ENCODE measurements around the gene ZFYVE28. TPM values are rescaled to one million over a fixed set of nuclear protein-coding genes. Genes with fewer than 3 reads are reported as not detected.
A peak's percentile ranks its signal among the peaks of the same experiment; 100 is the strongest.

The ZFYVE28 gene
- total RNA-seq, 1 donor from 2014 or later, result 3.6 TPM

DNA sequence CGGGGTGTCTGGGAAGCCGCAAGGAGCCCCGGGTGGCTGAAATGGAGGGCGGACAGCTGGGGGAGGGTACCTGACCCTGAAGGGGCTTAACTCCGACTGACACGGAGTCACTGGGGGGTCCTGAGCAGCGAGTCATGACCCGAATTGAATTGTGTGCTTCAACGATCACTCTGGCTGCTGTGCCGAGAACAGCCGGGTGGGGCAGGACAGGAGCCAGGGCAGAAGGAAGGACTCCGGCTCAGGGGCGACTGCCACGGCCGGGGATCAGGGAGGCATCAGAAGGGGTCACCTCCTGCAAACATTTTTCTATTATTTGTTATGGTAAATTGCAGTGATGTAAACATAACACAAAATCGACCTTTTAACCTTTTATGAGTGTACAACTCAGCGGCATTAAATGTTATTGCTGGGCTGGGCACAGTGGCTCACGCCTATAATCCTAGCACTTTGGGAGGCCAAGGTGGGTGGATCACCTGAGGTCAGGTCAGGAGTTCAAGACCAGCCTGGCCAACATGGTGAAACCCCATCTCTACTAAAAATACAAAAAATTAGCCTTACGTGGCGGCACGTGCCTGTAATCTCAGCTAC is 21.6 kb downstream of the ZFYVE28 start:
- Mint-ChIP-seq H3K27me3 (peaks cover 22% of the 10 kb centered on the region), H3K36me3 (no peaks in the 10 kb centered on the region)

GRCh38 chr4:2395584-2395983 is 22.9 kb downstream of the ZFYVE28 start:
- Mint-ChIP-seq H3K4me1 (ENCODE audit: unreplicated experiment) (peaks cover 22% of the 10 kb centered on the region), H3K27ac (no peak overlapping the region), H3K4me3 (no peak overlapping the region), H3K9me3 (no peaks in the 10 kb centered on the region), H3K27me3 (peaks cover 29% of the 10 kb centered on the region), H3K36me3 (no peaks in the 10 kb centered on the region)
- DNase-seq (ENCODE audit: extremely low spot score, unreplicated experiment), result no peak
- no peak for TF ChIP-seq CTCF (conservative IDR thresholded peaks at IDR 0.05)

More for the DNA sequence above, 21.6 kb downstream of the ZFYVE28 start:
- Mint-ChIP-seq H3K9me3 (no peaks in the 10 kb centered on the region), H3K27ac (no peak overlapping the region), H3K4me3 (no peak overlapping the region), H3K4me1 (ENCODE audit: unreplicated experiment) (peaks cover 17% of the 10 kb centered on the region)
- no peak for DNase-seq (ENCODE audit: extremely low spot score, unreplicated experiment)
- peak; percentile 17 for TF ChIP-seq CTCF (conservative IDR thresholded peaks at IDR 0.05)

GRCh38 chr4:2395038-2395437 is 23.4 kb downstream of the ZFYVE28 start:
- H3K36me3 Mint-ChIP-seq, result no peaks in the 10 kb centered on the region
- H3K4me3 Mint-ChIP-seq, result no peak overlapping the region
- peaks cover 25% of the 10 kb centered on the region for H3K27me3 Mint-ChIP-seq
- no peak for DNase-seq (ENCODE audit: extremely low spot score, unreplicated experiment)
- no peak overlapping the region for H3K27ac Mint-ChIP-seq
- H3K4me1 Mint-ChIP-seq (ENCODE audit: unreplicated experiment), result peaks cover 23% of the 10 kb centered on the region
- no peaks in the 10 kb centered on the region for H3K9me3 Mint-ChIP-seq
- TF ChIP-seq CTCF (conservative IDR thresholded peaks at IDR 0.05), result no peak

- Mint-ChIP-seq H3K36me3 (no peaks in the 10 kb centered on the region), H3K4me1 (ENCODE audit: unreplicated experiment) (peaks cover 27% of the 10 kb centered on the region), H3K9me3 (no peaks in the 10 kb centered on the region), H3K27ac (no peak overlapping the region), H3K4me3 (no peak overlapping the region), H3K27me3 (peaks cover 28% of the 10 kb centered on the region)
- TF ChIP-seq CTCF (conservative IDR thresholded peaks at IDR 0.05), result no peak
- no peak for DNase-seq (ENCODE audit: extremely low spot score, unreplicated experiment)
Measured at GRCh38 chr4:2394528-2394927, 23.9 kb downstream of the ZFYVE28 start.

DNA sequence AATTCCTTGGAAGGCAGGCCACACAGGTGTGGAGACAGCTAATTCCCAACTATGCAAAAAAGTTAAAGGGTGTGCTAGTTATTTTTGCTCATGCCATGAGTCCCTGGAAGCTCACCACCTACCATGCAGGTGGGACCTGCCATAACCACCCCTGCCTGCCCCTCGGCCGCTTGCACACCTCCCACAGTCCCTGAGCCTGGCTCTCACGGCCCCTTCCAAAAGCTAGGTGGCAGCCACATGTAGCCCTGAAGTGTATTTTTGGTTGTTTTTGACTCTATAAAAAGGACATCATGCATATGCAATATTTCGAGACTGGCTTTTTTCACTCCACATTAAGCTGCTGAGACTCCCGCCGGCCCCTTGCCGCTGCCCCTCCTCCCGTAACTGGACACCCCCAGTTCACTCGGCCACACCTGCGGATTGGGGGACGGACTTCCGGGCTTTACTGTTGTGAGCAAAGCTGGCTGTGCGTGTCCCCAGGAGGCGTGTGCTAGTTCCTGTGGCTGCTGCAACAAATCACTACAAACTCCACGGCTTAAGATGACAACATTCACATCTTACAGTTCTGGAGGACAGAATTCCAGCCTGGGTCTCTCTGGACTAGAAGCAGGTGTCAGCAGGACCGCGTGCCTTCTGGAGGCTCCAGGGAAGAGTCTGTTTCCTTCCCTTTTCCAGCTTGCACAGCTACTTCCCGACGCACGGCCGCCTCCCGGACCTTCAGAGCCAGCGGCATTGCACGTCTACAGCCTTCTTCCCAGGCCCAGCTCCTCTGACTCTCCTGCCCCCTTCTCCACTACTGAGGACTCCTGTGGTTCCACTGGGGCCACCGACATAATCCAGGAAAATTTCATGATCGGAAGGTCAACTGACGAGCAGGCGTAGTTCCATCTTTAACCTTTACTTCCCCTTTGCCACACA is 24.8 kb downstream of the ZFYVE28 start:
- H3K27me3 Mint-ChIP-seq, result peaks cover 28% of the 10 kb centered on the region
- peaks cover 27% of the 10 kb centered on the region for H3K4me1 Mint-ChIP-seq (ENCODE audit: unreplicated experiment)
- no peak for TF ChIP-seq CTCF (conservative IDR thresholded peaks at IDR 0.05)
- peak overlapping the region; percentile 67 for H3K27ac Mint-ChIP-seq
- peak overlapping the region; percentile 80 for H3K4me3 Mint-ChIP-seq
- no peak for DNase-seq (ENCODE audit: extremely low spot score, unreplicated experiment)
- no peaks in the 10 kb centered on the region for H3K36me3 Mint-ChIP-seq
- H3K9me3 Mint-ChIP-seq, result no peaks in the 10 kb centered on the region
